Testis (tissue), 2 donors: ENCODE results near the gene ARHGAP40.

Experiments used
- CTCF ChIP-seq, 3 experiments: fragments of 450-650 bp in 2 of 3; fragments of 200-600 bp in 1 of 3; sonication (generic) in 1 of 3; IDR thresholded peaks; one replicate each; pipeline ENCODE4 v1.5.1; 2016 to 2019; ENCODE audit warnings: antibody characterized with exemption in 3 of 3, mild to moderate bottlenecking in 2 of 3, moderate library complexity in 1 of 3
- POLR2A ChIP-seq: fragments of 450-650 bp; IDR thresholded peaks from one replicate; pipeline ENCODE4 v1.6.1; 2017; ENCODE audit warnings: antibody characterized with exemption, mild to moderate bottlenecking, moderate library complexity

GRCh38 chr20:38623061-38623460 is 21.5 kb downstream of the ARHGAP40 start:
- TF ChIP-seq CTCF (IDR thresholded peaks at IDR 0.05) (no peak), POLR2A (no peak)
